Measurements from ENCODE around the gene ASCL3. TPM values are rescaled to one million over a fixed set of nuclear protein-coding genes. Genes with fewer than 3 reads are reported as not detected.

The ASCL3 gene
- total and polyA plus RNA-seq, 2 of the 8 experiments (the other 6 are each of a cell fraction or from before 2014, with no cell fraction given) = not detected

- Histone ChIP-seq H3K4me2 (ENCODE audit: insufficient read depth in 1 of 2, low read depth in 2 of 2, low read length in 2 of 2) (peak overlapping the region; percentile 96 to 97), H3K27me3 (replicated peaks in 1 of 4; ENCODE audit: control insufficient read depth in 3 of 4, extremely low read depth in 1 of 4, insufficient read depth in 3 of 4, low read length in 3 of 4) (peaks cover 0 to 12% (median 5%) of the 10 kb centered on the region in 4 experiments; a peak in 3 of 7 replicates), H2BK20ac (ENCODE audit: low read length) (no peak overlapping the region), H4K8ac (ENCODE audit: extremely low read depth, insufficient read depth, low read length) (no peak overlapping the region), H3K23ac (ENCODE audit: insufficient read length) (no peak overlapping the region), H3K4me3 (ENCODE audit: extremely low read depth in 1 of 4, insufficient read depth in 2 of 4, low read depth in 3 of 4, low read length in 4 of 4) (peak overlapping the region; percentile 54 to 74 (median 63)), H4K5ac (ENCODE audit: insufficient read length, low read depth, low read length) (no peak overlapping the region), H3K79me2 (ENCODE audit: control insufficient read depth in 1 of 2, insufficient read depth in 2 of 2, low read length in 2 of 2) (peaks cover 0 to 5% of the 10 kb centered on the region in 2 experiments; a peak in 1 of 4 replicates), H2BK120ac (replicated peaks; ENCODE audit: low read depth, low read length) (no peak overlapping the region), H3K9ac (replicated peaks in 1 of 4; ENCODE audit: extremely low read depth in 1 of 4, low read depth in 3 of 4, low read length in 3 of 4) (no peak overlapping the region), H3K9me3 (ENCODE audit: insufficient read depth in 2 of 2, low read depth in 1 of 2, low read length in 1 of 2) (no peaks in the 10 kb centered on the region), H3K56ac (replicated peaks; ENCODE audit: insufficient read length, low read depth, low read length) (peak overlapping the region; percentile 56), H2BK15ac (ENCODE audit: low read length) (no peak overlapping the region), H3K4ac (replicated peaks; ENCODE audit: insufficient read length, low read depth, low read length) (no peak overlapping the region), H2BK12ac (ENCODE audit: low read depth, low read length) (no peak overlapping the region; the same call in 1 of the 2 replicates), H3K36me3 (ENCODE audit: control insufficient read depth in 2 of 4, insufficient read depth in 4 of 4, low read length in 3 of 4) (peaks cover 0 to 5% (median 1%) of the 10 kb centered on the region in 4 experiments; a peak in 1 of 8 replicates), H2AFZ (ENCODE audit: low read length) (peak overlapping the region; percentile 93; the same call in 1 of the 2 replicates), H3K27ac (ENCODE audit: low read depth, low read length) (no peak overlapping the region), H3K18ac (ENCODE audit: extremely low read depth, low read length) (no peak overlapping the region), H3K79me1 (ENCODE audit: low read depth, low read length) (no peaks in the 10 kb centered on the region), H2AK5ac (ENCODE audit: low read depth, low read length) (no peak overlapping the region), H3K14ac (ENCODE audit: insufficient read length) (no peak overlapping the region), H4K20me1 (replicated peaks in 1 of 2; ENCODE audit: control insufficient read depth in 1 of 2, insufficient read depth in 2 of 2, low read length in 2 of 2) (peaks cover 0 to 1% of the 10 kb centered on the region in 2 experiments), H2BK5ac (ENCODE audit: low read depth, low read length) (no peak overlapping the region), H4K91ac (replicated peaks; ENCODE audit: insufficient read length, low read length) (no peak overlapping the region), H3K4me1 (replicated peaks in 1 of 4; ENCODE audit: control insufficient read depth in 3 of 4, insufficient read depth in 4 of 4, low read length in 3 of 4) (peaks cover 0 to 8% (median 1%) of the 10 kb centered on the region in 4 experiments; a peak in 5 of 7 replicates), H3K23me2 (ENCODE audit: low read depth, low read length) (peaks cover 10% of the 10 kb centered on the region; the same call in 1 of the 2 replicates)
- no peak for TF ChIP-seq CBX8 (IDR thresholded peaks at IDR 0.05; ENCODE audit: borderline replicate concordance, low read depth, low read length)
- TF ChIP-seq TCF12 (IDR thresholded peaks at IDR 0.05; ENCODE audit: low read depth, low read length) = no peak
- no peak for TF ChIP-seq MAX (IDR thresholded peaks at IDR 0.05)
- no peak for TF ChIP-seq YY1 (IDR thresholded peaks at IDR 0.05; ENCODE audit: low read depth, low read length)
- TF ChIP-seq ASH2L (IDR thresholded peaks at IDR 0.05; ENCODE audit: low read length) = no peak
- FAIRE-seq (no peak), DNase-seq (ENCODE audit: low read depth in 1 of 2, low spot score in 2 of 2) (no peak)
- ChIA-PET POLR2A (ENCODE audit: partially characterized antibody) (interaction anchor here (0.6 to 1.8 kb wide), 8 partner anchors 14 to 228 kb away, joined by 3 to 8 read pairs (median 4); partner anchors contain the start of genes RPL27A, TMEM9B and TRIM66), CTCF (ENCODE audit: partially characterized antibody) (interaction anchor here (0.6 to 5.8 kb wide), 9 partner anchors 13 to 679 kb away, joined by 3 to 66 read pairs (median 3); a partner anchor contains a TSS)
- 2% methylated on average over 6 of the region's 19 CpGs; no CpG with 5 or more reads in 1 of the 2 experiments for WGBS, 2 experiments (ENCODE audit: extremely low coverage in 1 of 2, insufficient coverage in 1 of 2, insufficient read length in 1 of 2, insufficient replicate concordance in 2 of 2, low coverage in 1 of 2, low lambda C conversion rate in 2 of 2, missing lambda C conversion rate in 1 of 2)
Measured at GRCh38 chr11:8910649-8911026, 32.2 kb downstream of the ASCL3 start.

All from H1 (cell line).